ENCODE results near the gene AQP1. TPM values are rescaled to one million over a fixed set of nuclear protein-coding genes. Genes with fewer than 3 reads are reported as not detected.

Gene AQP1
- total RNA-seq, 1 experiment from 2014 or later: 0.15 TPM

GRCh38 chr7:30894866-30895605, 16.6 kb upstream of the AQP1 start:
- H3K27ac Mint-ChIP-seq: no peak overlapping the region
- no peak overlapping the region for H4K5ac ChIP-seq (ENCODE audit: insufficient read length, low read depth, low read length)
- no peaks in the 10 kb centered on the region for H3K36me3 Mint-ChIP-seq (ENCODE audit: insufficient read depth in 1 of 3, low read depth in 3 of 3)
- no peak overlapping the region for H4K8ac ChIP-seq (replicated peaks; ENCODE audit: insufficient read length, low read depth, low read length)
- no peak overlapping the region for H3K14ac ChIP-seq (ENCODE audit: insufficient read depth, low read length)
- no peak overlapping the region for H3K56ac ChIP-seq (ENCODE audit: insufficient read length, low read depth, low read length)
- H3K4ac ChIP-seq (ENCODE audit: low read depth, low read length): no peak overlapping the region
- WGBS (ENCODE audit: extremely low coverage, insufficient read length, low lambda C conversion rate): no CpG with 5 or more reads among the region's 14 CpGs
- no peaks in the 10 kb centered on the region; a peak in 1 of 5 replicates for H3K9me3 Mint-ChIP-seq
- H3K23ac ChIP-seq (ENCODE audit: insufficient read length, low read depth, low read length): no peak overlapping the region
- H4K91ac ChIP-seq (ENCODE audit: insufficient read length, low read depth, low read length): no peak overlapping the region
- no peaks in the 10 kb centered on the region for H3K4me1 ChIP-seq (ENCODE audit: insufficient read depth, low read length)
- no peak overlapping the region for H2BK5ac ChIP-seq (ENCODE audit: insufficient read length, low read length)
- peaks cover 7% of the 10 kb centered on the region; the same call in 1 of the 2 replicates for H3K27me3 Mint-ChIP-seq (ENCODE audit: low read depth)
- DNase-seq: no peak
- H3K4me1 Mint-ChIP-seq: peaks cover 4 to 13% of the 10 kb centered on the region in 2 experiments; a peak in 3 of 4 replicates
- H3K79me1 ChIP-seq (ENCODE audit: insufficient read depth, low read depth, low read length, poor library complexity, severe bottlenecking): no peaks in the 10 kb centered on the region
- no peaks in the 10 kb centered on the region for H3K79me2 ChIP-seq (ENCODE audit: insufficient read depth, low read length)
- TF ChIP-seq, protein P1, sequence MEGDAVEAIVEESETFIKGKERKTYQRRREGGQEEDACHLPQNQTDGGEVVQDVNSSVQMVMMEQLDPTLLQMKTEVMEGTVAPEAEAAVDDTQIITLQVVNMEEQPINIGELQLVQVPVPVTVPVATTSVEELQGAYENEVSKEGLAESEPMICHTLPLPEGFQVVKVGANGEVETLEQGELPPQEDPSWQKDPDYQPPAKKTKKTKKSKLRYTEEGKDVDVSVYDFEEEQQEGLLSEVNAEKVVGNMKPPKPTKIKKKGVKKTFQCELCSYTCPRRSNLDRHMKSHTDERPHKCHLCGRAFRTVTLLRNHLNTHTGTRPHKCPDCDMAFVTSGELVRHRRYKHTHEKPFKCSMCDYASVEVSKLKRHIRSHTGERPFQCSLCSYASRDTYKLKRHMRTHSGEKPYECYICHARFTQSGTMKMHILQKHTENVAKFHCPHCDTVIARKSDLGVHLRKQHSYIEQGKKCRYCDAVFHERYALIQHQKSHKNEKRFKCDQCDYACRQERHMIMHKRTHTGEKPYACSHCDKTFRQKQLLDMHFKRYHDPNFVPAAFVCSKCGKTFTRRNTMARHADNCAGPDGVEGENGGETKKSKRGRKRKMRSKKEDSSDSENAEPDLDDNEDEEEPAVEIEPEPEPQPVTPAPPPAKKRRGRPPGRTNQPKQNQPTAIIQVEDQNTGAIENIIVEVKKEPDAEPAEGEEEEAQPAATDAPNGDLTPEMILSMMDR (conservative IDR thresholded peaks at IDR 0.05): peak; percentile 49
- H3K27me3 ChIP-seq (ENCODE audit: insufficient read depth, low read length): no peaks in the 10 kb centered on the region
- no peak overlapping the region for H2BK12ac ChIP-seq (ENCODE audit: insufficient read length, low read depth, low read length)
- H3K27ac ChIP-seq (ENCODE audit: insufficient read length, low read depth, low read length): no peak overlapping the region
- no peak overlapping the region for H3K9ac ChIP-seq (ENCODE audit: extremely low read depth, insufficient read length, low read length)
- H3K4me2 ChIP-seq (ENCODE audit: insufficient read depth, insufficient read length, low read length): no peak overlapping the region
- no peak overlapping the region for H2BK120ac ChIP-seq (ENCODE audit: low read depth, low read length, poor library complexity, severe bottlenecking)
- no peak overlapping the region for H3K18ac ChIP-seq (ENCODE audit: insufficient read length, low read depth, low read length)
- H3T11ph ChIP-seq (ENCODE audit: low read length): no peak overlapping the region
- H2BK15ac ChIP-seq (ENCODE audit: low read depth, low read length): no peak overlapping the region
- no peak overlapping the region for H3K4me3 Mint-ChIP-seq
- H2BK20ac ChIP-seq (ENCODE audit: low read depth, low read length, poor library complexity, severe bottlenecking): no peak overlapping the region
- no peak overlapping the region for H2AK5ac ChIP-seq (ENCODE audit: insufficient read length, low read length)
- H3K9me3 ChIP-seq (ENCODE audit: control insufficient read depth, low read depth, low read length): no peaks in the 10 kb centered on the region
- H3K23me2 ChIP-seq (ENCODE audit: insufficient read length, low read depth, low read length, poor library complexity, severe bottlenecking): no peaks in the 10 kb centered on the region
- no peaks in the 10 kb centered on the region for H4K20me1 ChIP-seq (ENCODE audit: control insufficient read depth, insufficient read depth, insufficient read length)
- no peak overlapping the region for H2AFZ ChIP-seq (ENCODE audit: low read length)

Data from H9 (cell line).